Hepatocyte (in vitro differentiated cells): Measurements from ENCODE around the gene NOVA1. TPM values are rescaled to one million over a fixed set of nuclear protein-coding genes. Genes with fewer than 3 reads are reported as not detected.
A peak's percentile ranks its signal among the peaks of the same experiment; 100 is the strongest.

Experiments
- DNase-seq: peaks from one replicate; pipeline ENCODE4 v3.0.0-alpha.2; 2016; ENCODE audit warnings: low spot score
- H2AFZ ChIP-seq: fragments of 200-600 bp; sonication (generic); 2 replicates; pipeline ENCODE4 v1.6.0; 2016; ENCODE audit warnings: antibody characterized with exemption, mild to moderate bottlenecking
- H3K27ac ChIP-seq: fragments of 200-600 bp; sonication (generic); 2 replicates; pipeline ENCODE4 v1.5.1; 2016; ENCODE audit warnings: mild to moderate bottlenecking
- H3K27me3 ChIP-seq: fragments of 200-600 bp; sonication (generic); 2 replicates; pipeline ENCODE4 v1.6.1; 2016
- H3K36me3 ChIP-seq: fragments of 200-600 bp; sonication (generic); replicated peaks from 2 replicates; pipeline ENCODE4 v1.5.1; 2016; ENCODE audit warnings: low read depth; ENCODE audit not compliant: insufficient read depth
- H3K4me1 ChIP-seq: fragments of 200-600 bp; sonication (generic); 2 replicates; pipeline ENCODE4 v1.5.1; 2016; ENCODE audit warnings: mild to moderate bottlenecking, moderate library complexity; ENCODE audit not compliant: insufficient read depth
- H3K4me2 ChIP-seq: fragments of 200-600 bp; sonication (generic); 2 replicates; pipeline ENCODE4 v1.6.0; 2016
- H3K4me3 ChIP-seq: fragments of 200-600 bp; sonication (generic); 2 replicates; pipeline ENCODE4 v1.5.1; 2016; ENCODE audit warnings: mild to moderate bottlenecking
- H3K79me2 ChIP-seq: fragments of 200-600 bp; sonication (generic); 2 replicates; pipeline ENCODE4 v1.6.0; 2017; ENCODE audit warnings: mild to moderate bottlenecking
- H3K9me2 ChIP-seq: fragments of 200-600 bp; sonication (generic); replicated peaks from 2 replicates; pipeline ENCODE4 v1.6.0; 2017; ENCODE audit warnings: mild to moderate bottlenecking; ENCODE audit not compliant: insufficient read depth
- H3K9me3 ChIP-seq: fragments of 200-600 bp; sonication (generic); 2 replicates; pipeline ENCODE4 v1.5.1; 2016; ENCODE audit warnings: low read depth, mild to moderate bottlenecking
- H4K20me1 ChIP-seq: fragments of 200-600 bp; sonication (generic); 2 replicates; pipeline ENCODE4 v1.6.0; 2016; ENCODE audit warnings: mild to moderate bottlenecking; ENCODE audit not compliant: insufficient read depth, poor library complexity, severe bottlenecking
- CTCF ChIP-seq: fragments of 200-600 bp; sonication (generic); IDR thresholded peaks from 2 replicates; pipeline ENCODE4 v1.5.1; 2016; ENCODE audit warnings: antibody characterized with exemption, mild to moderate bottlenecking; ENCODE audit not compliant: poor library complexity
- EZH2 ChIP-seq: fragments of 200-600 bp; sonication (generic); IDR thresholded peaks from 2 replicates; pipeline ENCODE4 v1.6.1; 2016; ENCODE audit warnings: antibody characterized with exemption, mild to moderate bottlenecking, borderline replicate concordance
- EZH2phosphoT487 ChIP-seq: fragments of 200-600 bp; sonication (generic); IDR thresholded peaks from one replicate; pipeline ENCODE4 v1.6.1; 2018; ENCODE audit warnings: antibody characterized with exemption, mild to moderate bottlenecking, low read depth, moderate library complexity; ENCODE audit not compliant: unreplicated experiment, severe bottlenecking
- WGBS: methylation state at CpG from one replicate; pipeline ENCODE4 v1.1.6; 2016; ENCODE audit warnings: low lambda C conversion rate; ENCODE audit errors: missing lambda C conversion rate; 5-methylcytosine and 5-hydroxymethylcytosine counted together
- polyA plus RNA-seq: library from polyadenylated mRNA; unstranded; fragments of >200 nt; fragmentation: Nextera tagmentation; extraction: Ambion mirVana; gene quantifications from 2 replicates; pipeline ENCODE4 v1.2.1, GENCODE V29; 2016
- total RNA-seq: library from RNA; depleted of rRNA; stranded (reverse); fragments of >200 nt; gene quantifications from 2 replicates; pipeline ENCODE4 v1.2.3, GENCODE V29; 2014

The NOVA1 gene
- total and polyA plus RNA-seq, 2 experiments from 2014 or later: 1.7 to 2.7 TPM

GRCh38 chr14:26454105-26454504 lies 143.7 kb downstream of the NOVA1 start:
- Histone ChIP-seq H2AFZ (no peak overlapping the region), H3K9me2 (no peaks in the 10 kb centered on the region), H4K20me1 (no peaks in the 10 kb centered on the region), H3K27me3 (no peaks in the 10 kb centered on the region), H3K4me2 (no peak overlapping the region), H3K4me1 (no peaks in the 10 kb centered on the region), H3K9me3 (no peaks in the 10 kb centered on the region), H3K36me3 (no peaks in the 10 kb centered on the region), H3K79me2 (no peaks in the 10 kb centered on the region), H3K4me3 (no peak overlapping the region), H3K27ac (no peak overlapping the region)
- 88% methylated on average over 3 of the region's 3 CpGs for WGBS
- TF ChIP-seq CTCF (no peak), EZH2phosphoT487 (no peak), EZH2 (no peak)
- no peak for DNase-seq

- Histone ChIP-seq H3K27ac (no peak overlapping the region), H3K4me3 (no peak overlapping the region), H3K4me2 (no peak overlapping the region), H3K36me3 (no peaks in the 10 kb centered on the region), H3K9me3 (no peaks in the 10 kb centered on the region), H4K20me1 (no peaks in the 10 kb centered on the region), H3K4me1 (no peaks in the 10 kb centered on the region), H3K9me2 (no peaks in the 10 kb centered on the region), H3K27me3 (no peaks in the 10 kb centered on the region), H3K79me2 (no peaks in the 10 kb centered on the region), H2AFZ (no peak overlapping the region)
- no peak for DNase-seq
- no peak for TF ChIP-seq EZH2phosphoT487
- no peak for TF ChIP-seq CTCF
- TF ChIP-seq EZH2: no peak
- WGBS: 82% methylated on average over 5 of the region's 5 CpGs
These were observed 149.5 kb downstream of the NOVA1 start for GRCh38 chr14:26448181-26448855.

- Histone ChIP-seq H3K4me1 (no peaks in the 10 kb centered on the region), H2AFZ (no peak overlapping the region), H3K4me3 (no peak overlapping the region), H3K27me3 (no peaks in the 10 kb centered on the region), H3K9me3 (no peaks in the 10 kb centered on the region), H4K20me1 (no peaks in the 10 kb centered on the region), H3K79me2 (no peaks in the 10 kb centered on the region), H3K9me2 (no peaks in the 10 kb centered on the region), H3K27ac (no peak overlapping the region), H3K4me2 (no peak overlapping the region), H3K36me3 (no peaks in the 10 kb centered on the region)
- no peak for TF ChIP-seq EZH2phosphoT487
- no peak for TF ChIP-seq EZH2
- TF ChIP-seq CTCF: no peak
- peak; percentile 51 for DNase-seq
- 92% methylated on average over 3 of the region's 3 CpGs for WGBS
These were observed 153.0 kb downstream of the NOVA1 start for GRCh38 chr14:26444822-26445221.
